Muscle of leg (tissue), 11 donors: ENCODE data around the gene CHKA. TPM values are rescaled to one million over a fixed set of nuclear protein-coding genes. Genes with fewer than 3 reads are reported as not detected.

Experiments used
- DNase-seq: peaks from one replicate; pipeline ENCODE4 v3.0.0; 2013
- H3K27ac ChIP-seq: one replicate; pipeline ENCODE4 v1.5.1; 2013; ENCODE audit warnings: mild to moderate bottlenecking, low read length, control low read depth
- H3K27me3 ChIP-seq: one replicate; pipeline ENCODE4 v1.6.1; 2013; ENCODE audit warnings: low read length; ENCODE audit not compliant: control insufficient read depth, insufficient read depth
- H3K36me3 ChIP-seq: one replicate; pipeline ENCODE4 v1.6.1; 2013; ENCODE audit warnings: low read length; ENCODE audit not compliant: control insufficient read depth, insufficient read depth
- H3K4me1 ChIP-seq: one replicate; pipeline ENCODE4 v1.6.1; 2013; ENCODE audit warnings: low read length; ENCODE audit not compliant: control insufficient read depth, insufficient read depth
- H3K4me3 ChIP-seq: one replicate; pipeline ENCODE4 v1.5.1; 2013; ENCODE audit warnings: low read length, control low read depth
- H3K9me3 ChIP-seq: replicated peaks from 2 replicates; pipeline ENCODE4 v1.6.1; 2013; ENCODE audit warnings: low read depth, low read length; ENCODE audit not compliant: control insufficient read depth
- WGBS: methylation state at CpG from one replicate; pipeline ENCODE4 v1.1.5; 2013; ENCODE audit warnings: missing lambda C conversion rate; ENCODE audit not compliant: insufficient coverage; 5-methylcytosine and 5-hydroxymethylcytosine counted together
- polyA plus RNA-seq, 8 donors: library from polyadenylated mRNA; unstranded; fragments of 120-200 nt; gene quantifications; one replicate each; pipeline versions ENCODE4 v1.2.1 to v1.2.3, GENCODE V29; 2013; ENCODE audit warnings: inconsistent platforms in 1 of 8, low replicate concordance in 1 of 8; ENCODE audit not compliant: insufficient read length in 8 of 8, insufficient read depth in 1 of 8
- total RNA-seq: library from RNA; stranded (reverse); fragments of 120-200 nt; gene quantifications from one replicate; pipeline ENCODE4 v1.2.4, GENCODE V29; 2013

CHKA gene
- total and polyA plus RNA-seq, 9 donors = 9.6 to 25.7 (median 13.4) TPM

- Histone ChIP-seq H3K27ac (no peak overlapping the region), H3K36me3 (no peaks in the 10 kb centered on the region), H3K4me1 (peaks cover 53% of the 10 kb centered on the region), H3K27me3 (peaks cover 4% of the 10 kb centered on the region), H3K9me3 (no peaks in the 10 kb centered on the region), H3K4me3 (no peak overlapping the region)
- 84% methylated on average over 12 of the region's 16 CpGs for WGBS
- DNase-seq = no peak
Measured at GRCh38 chr11:68007498-68008380, 113.4 kb downstream of the CHKA start.

GRCh38 chr11:68006606-68007166, 114.5 kb downstream of the CHKA start:
- no peak for DNase-seq
- H3K4me1 ChIP-seq = peaks cover 52% of the 10 kb centered on the region
- 83% methylated on average over 4 of the region's 7 CpGs for WGBS

GRCh38 chr11:68004551-68005335, 116.4 kb downstream of the CHKA start:
- DNase-seq = no peak
- Histone ChIP-seq H3K4me1 (peaks cover 32% of the 10 kb centered on the region), H3K4me3 (peak overlapping the region; percentile 46), H3K27me3 (peaks cover 4% of the 10 kb centered on the region), H3K27ac (no peak overlapping the region), H3K9me3 (no peaks in the 10 kb centered on the region), H3K36me3 (no peaks in the 10 kb centered on the region)
- 73% methylated on average over 9 of the region's 14 CpGs for WGBS

More at GRCh38 chr11:68006606-68007166, 114.5 kb downstream of the CHKA start:
- Histone ChIP-seq H3K4me3 (no peak overlapping the region), H3K36me3 (no peaks in the 10 kb centered on the region), H3K9me3 (no peaks in the 10 kb centered on the region), H3K27ac (no peak overlapping the region), H3K27me3 (peaks cover 4% of the 10 kb centered on the region)

DNA sequence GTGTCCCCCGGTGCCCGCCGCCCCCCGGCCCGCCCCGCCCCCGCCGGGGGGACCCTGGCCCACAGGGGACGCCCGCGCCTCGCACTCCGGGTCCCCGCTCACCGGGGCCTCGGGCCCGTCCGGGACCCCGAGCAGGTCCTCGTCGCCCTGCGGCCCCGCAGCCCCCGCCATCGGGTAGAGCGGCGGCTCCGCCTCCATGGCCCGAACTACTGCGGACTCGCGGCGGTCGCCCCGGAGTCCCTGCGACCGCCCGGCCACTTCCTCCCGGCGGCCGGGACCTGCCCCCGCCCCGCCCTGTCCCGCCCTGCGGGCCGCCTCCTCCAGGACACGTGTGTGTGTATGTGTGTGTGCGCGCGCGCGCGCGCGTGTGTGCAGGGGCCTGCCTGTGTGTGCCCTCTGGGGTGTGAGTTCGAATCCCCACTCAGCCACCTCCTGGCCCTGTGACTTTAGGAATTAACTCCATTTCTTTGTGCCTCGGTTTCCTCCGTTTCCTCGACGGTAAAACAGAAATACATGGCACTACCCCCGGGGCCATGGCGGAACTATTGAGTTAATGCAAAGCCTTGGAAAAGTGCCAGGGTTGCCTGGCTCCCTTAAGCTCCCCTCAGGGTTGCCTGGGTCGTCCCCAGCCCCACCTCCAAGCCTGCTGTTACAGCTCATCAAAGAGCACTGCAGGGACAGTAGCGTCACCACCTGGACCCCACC, 117.2 kb downstream of the CHKA start, which contains the start of gene UNC93B1:
Gene UNC93B1, minus strand, starts transcription at position 252 of the 705 bp plus-strand sequence. Its CDS starts 54 bp downstream, at position 198.
- Histone ChIP-seq H3K4me3 (peak within 1 kb of the TSS; percentile 46), H3K27me3 (peaks cover 4% of the 10 kb centered on the region), H3K9me3 (no peaks in the 10 kb centered on the region), H3K36me3 (no peaks in the 10 kb centered on the region), H3K27ac (no peak within 1 kb of the TSS), H3K4me1 (peaks cover 25% of the 10 kb centered on the region)
- peak; percentile 88 for DNase-seq
- WGBS = 3% methylated on average over 58 of the region's 64 CpGs

- 11% methylated on average over 65 of the region's 86 CpGs for WGBS
- H3K27ac ChIP-seq = no peak overlapping the region
- no peaks in the 10 kb centered on the region for H3K9me3 ChIP-seq
- H3K27me3 ChIP-seq = peaks cover 4% of the 10 kb centered on the region
- peak; percentile 38 for DNase-seq
- H3K4me3 ChIP-seq = peak overlapping the region; percentile 46
- no peaks in the 10 kb centered on the region for H3K36me3 ChIP-seq
- H3K4me1 ChIP-seq = peaks cover 17% of the 10 kb centered on the region
Measured at GRCh38 chr11:68002938-68003845, 118.0 kb downstream of the CHKA start.

Other genes starting within 250 kb of the CHKA start
- 5.0 TPM for gene UNC93B1, start 117.3 kb downstream of the CHKA start, total RNA-seq
- gene UNC93B1, start 117.3 kb downstream of the CHKA start, polyA plus RNA-seq = 1 to 10 TPM; 5.4 to 8.7 (median 6.5) TPM
- gene ALDH3B1, start 111.1 kb downstream of the CHKA start, total RNA-seq = 5.4 TPM
- 10 to 100 TPM in 1 of 8 donors, 1 to 10 TPM in 7; 3.2 to 10.7 (median 6.7) TPM for gene ALDH3B1, start 111.1 kb downstream of the CHKA start, polyA plus RNA-seq
- 108 TPM for gene NDUFS8, start 90.7 kb downstream of the CHKA start, total RNA-seq
- 10 to 100 TPM; 67.1 to 91.2 (median 78.2) TPM for gene NDUFS8, start 90.7 kb downstream of the CHKA start, polyA plus RNA-seq
- 31.9 TPM for gene TCIRG1, start 82.4 kb downstream of the CHKA start, total RNA-seq
- 10 to 100 TPM; 21.8 to 35.2 (median 27.3) TPM for gene TCIRG1, start 82.4 kb downstream of the CHKA start, polyA plus RNA-seq
- 36.1 TPM for gene KMT5B, start 91.9 kb upstream of the CHKA start, total RNA-seq
- gene KMT5B, start 91.9 kb upstream of the CHKA start, polyA plus RNA-seq = 10 to 100 TPM; 29.6 to 42.5 (median 39.7) TPM
- gene C11orf24, start 150.6 kb upstream of the CHKA start, total RNA-seq = 14.7 TPM
- 10 to 100 TPM; 24.6 to 39.0 (median 29.6) TPM for gene C11orf24, start 150.6 kb upstream of the CHKA start, polyA plus RNA-seq
- gene LRP5, start 191.2 kb upstream of the CHKA start, total RNA-seq = 30.9 TPM
- gene LRP5, start 191.2 kb upstream of the CHKA start, polyA plus RNA-seq = 10 to 100 TPM; 45.3 to 70.0 (median 65.6) TPM